Endothelial cell of umbilical vein (primary cell): ENCODE measurements around the gene TMEM150C. TPM values are rescaled to one million over a fixed set of nuclear protein-coding genes. Genes with fewer than 3 reads are reported as not detected.

ENCODE experiments used
- BruUV-seq: library from RNA; stranded (reverse); fragments of 400-500 nt; replicated peaks from 2 replicates; lab custom pipeline; 2021; lab: Mats Ljungman, UMichigan
- CTCF ChIA-PET: fragments of 300-600, 350-600 bp; sonication (Branson Sonifier 250); formaldehyde crosslinking; loops from one replicate; lab custom pipeline; 2021; ENCODE audit warnings: antibody characterized with exemption, inconsistent platforms; lab: Charles Lee
- POLR2A ChIA-PET: fragments of 300-600, 350-600 bp; sonication (Branson Sonifier 250); formaldehyde crosslinking; loops from one replicate; lab custom pipeline; 2021; ENCODE audit warnings: antibody characterized with exemption, inconsistent platforms; lab: Charles Lee
- DNase-seq: peaks from one replicate; pipeline ENCODE4 v3.0.0-alpha.2; 2011; ENCODE audit warnings: low read depth, low spot score
- FAIRE-seq: peaks from 2 replicates; lab custom pipeline; 2011; peaks lifted over from hg19 to GRCh38; lab: Jason Lieb, UNC
- H2AFZ ChIP-seq: 2 replicates; pipeline ENCODE4 v1.6.0; 2012; ENCODE audit warnings: low read depth, low read length, control low read depth, inconsistent platforms
- H3K27ac ChIP-seq: 2 replicates; pipeline ENCODE4 v1.5.1; 2011; ENCODE audit warnings: low read depth, mild to moderate bottlenecking, control low read depth, low read length, moderate library complexity; ENCODE audit not compliant: insufficient read depth
- H3K27me3 ChIP-seq, 2 experiments: 2 replicates each; pipeline versions ENCODE4 v1.6.0 to v1.6.1; 2011; ENCODE audit warnings: low read length in 2 of 2, mixed read lengths in 1 of 2; ENCODE audit not compliant: control insufficient read depth in 2 of 2, insufficient read depth in 2 of 2
- H3K36me3 ChIP-seq, 2 experiments: 2 replicates in 1 of 2; 3 replicates in 1 of 2; pipeline ENCODE4 v1.5.1; 2011; ENCODE audit warnings: low read length in 2 of 2, mild to moderate bottlenecking in 1 of 2, moderate library complexity in 1 of 2; ENCODE audit not compliant: control insufficient read depth in 2 of 2, insufficient read depth in 2 of 2; ENCODE audit errors: extremely low read depth in 1 of 2
- H3K4me1 ChIP-seq: 3 replicates; pipeline ENCODE4 v1.5.1; 2011; ENCODE audit warnings: mild to moderate bottlenecking, low read length; ENCODE audit not compliant: control insufficient read depth, insufficient read depth; ENCODE audit errors: extremely low read depth
- H3K4me2 ChIP-seq: 2 replicates; pipeline ENCODE4 v1.6.1; 2011; ENCODE audit warnings: low read length, control low read depth, mixed read lengths; ENCODE audit not compliant: insufficient read depth
- H3K4me3 ChIP-seq, 3 experiments: fragments of 200-600 bp in 1 of 3; sonication (generic), shearing (Covaris generic) in 1 of 3; replicated peaks in 1 of 3; 2 replicates each; pipeline ENCODE4 v1.5.1; 2011 to 2016; ENCODE audit warnings: control low read depth in 3 of 3, low read length in 3 of 3, mild to moderate bottlenecking in 2 of 3, inconsistent platforms in 1 of 3, low read depth in 1 of 3, moderate library complexity in 1 of 3; ENCODE audit not compliant: insufficient read depth in 1 of 3
- H3K79me2 ChIP-seq: 2 replicates; pipeline ENCODE4 v1.6.0; 2012; ENCODE audit warnings: low read length, inconsistent platforms; ENCODE audit not compliant: control insufficient read depth, insufficient read depth
- H3K9ac ChIP-seq: replicated peaks from 2 replicates; pipeline ENCODE3; 2011; ENCODE audit warnings: low read length, control low read depth; ENCODE audit not compliant: insufficient read depth; ENCODE audit errors: extremely low read depth
- H3K9me1 ChIP-seq: replicated peaks from 3 replicates; pipeline ENCODE4 v1.6.0; 2011; ENCODE audit warnings: mild to moderate bottlenecking, low read length; ENCODE audit not compliant: control insufficient read depth, insufficient read depth; ENCODE audit errors: extremely low read depth
- H3K9me3 ChIP-seq: replicated peaks from 2 replicates; pipeline ENCODE4 v1.5.1; 2012; ENCODE audit warnings: low read length, inconsistent platforms; ENCODE audit not compliant: control insufficient read depth, insufficient read depth
- H4K20me1 ChIP-seq: replicated peaks from 2 replicates; pipeline ENCODE3; 2011; ENCODE audit warnings: mild to moderate bottlenecking, low read length; ENCODE audit not compliant: control insufficient read depth, insufficient read depth; ENCODE audit errors: extremely low read depth
- CTCF ChIP-seq, 2 donors: IDR thresholded peaks; 1 replicate in 1 of 2; 2 replicates in 1 of 2; pipeline ENCODE4 v1.5.1; 2011; ENCODE audit warnings: low read length in 2 of 2, mild to moderate bottlenecking in 2 of 2, moderate library complexity in 2 of 2, control low read depth in 1 of 2, inconsistent platforms in 1 of 2, low read depth in 1 of 2; ENCODE audit not compliant: insufficient read depth in 1 of 2; ENCODE audit errors: extremely low read depth in 1 of 2
- EZH2 ChIP-seq: IDR thresholded peaks from 2 replicates; pipeline ENCODE4 v1.6.1; 2012; ENCODE audit warnings: borderline replicate concordance, low read depth, mild to moderate bottlenecking, moderate library complexity, low read length, inconsistent platforms; ENCODE audit not compliant: severe bottlenecking
- FOS ChIP-seq: IDR thresholded peaks from 2 replicates; pipeline ENCODE4 v1.6.1; 2011; ENCODE audit warnings: mild to moderate bottlenecking, low read length, moderate library complexity, borderline replicate concordance; ENCODE audit not compliant: insufficient read depth
- JUN ChIP-seq: IDR thresholded peaks from 2 replicates; pipeline ENCODE4 v1.6.1; 2011; ENCODE audit warnings: borderline replicate concordance, low read depth; ENCODE audit not compliant: insufficient read length, insufficient read depth
- MAX ChIP-seq: IDR thresholded peaks from 2 replicates; pipeline ENCODE4 v1.6.1; 2011; ENCODE audit not compliant: insufficient read depth, insufficient read length
- MYC ChIP-seq: IDR thresholded peaks from one replicate; pipeline ENCODE4 v1.6.1; 2011; ENCODE audit warnings: mild to moderate bottlenecking, low read depth, low read length
- POLR2AphosphoS5 ChIP-seq: IDR thresholded peaks from 2 replicates; pipeline ENCODE4 v1.6.1; 2012; ENCODE audit warnings: low read depth, mild to moderate bottlenecking, control low read depth, low read length, moderate library complexity; ENCODE audit not compliant: insufficient read depth
- dilution Hi-C: fragments of 300-500 bp; cut with MboI; formaldehyde crosslinking; loops from one replicate; pipeline ENCODE4 v1.15.0; 2019; ENCODE audit warnings: low sequenced_read_pairs; ENCODE audit not compliant: extremely low pct_ligation_motif_present
- intact Hi-C: fragments of 100-400 bp; cut with micrococcal nuclease; formaldehyde crosslinking; loops from one replicate; pipeline ENCODE4 v1.10.0; 2022
- polyA plus RNA-seq, 4 experiments: library from polyadenylated mRNA; depleted of rRNA in 3 of 4; stranded (reverse) in 3 of 4; unstranded in 1 of 4; fragments of >200 nt; gene quantifications; 2 replicates each; pipeline versions ENCODE4 v1.2.1 to v1.2.3, GENCODE V29; 2011 to 2012; ENCODE audit warnings: missing spikeins in 1 of 4
- total RNA-seq: library from RNA; stranded (reverse); gene quantifications from 2 replicates; pipeline ENCODE4 v1.2.3, GENCODE V29; 2021

Gene TMEM150C
- total and polyA plus RNA-seq, 2 donors (not counting 3 experiments of a cell fraction or from before 2014, with no cell fraction given): 4.1 to 6.6 TPM

GRCh38 chr4:82499738-82500434 is 61.9 kb downstream of the TMEM150C start:
- no peaks in the 10 kb centered on the region for H3K4me1 ChIP-seq
- no peak overlapping the region for H3K4me2 ChIP-seq
- no peaks in the 10 kb centered on the region for H3K36me3 ChIP-seq
- H2AFZ ChIP-seq: no peak overlapping the region
- dilution Hi-C loops: no loop called here
- no TSS peak for BruUV-seq
- no peak for TF ChIP-seq CTCF (IDR thresholded peaks at IDR 0.05; ENCODE audit: extremely low read depth in 1 of 2, insufficient read depth in 1 of 2, low read depth in 1 of 2, low read length in 2 of 2)
- no peak for TF ChIP-seq MAX
- TF ChIP-seq FOS: no peak
- no peak for TF ChIP-seq POLR2AphosphoS5
- TF ChIP-seq EZH2: no peak
- TF ChIP-seq MYC: no peak
- TF ChIP-seq JUN: no peak
- H3K27me3 ChIP-seq: no peaks in the 10 kb centered on the region
- H3K27ac ChIP-seq: no peak overlapping the region
- H3K9me3 ChIP-seq: no peaks in the 10 kb centered on the region
- no peak for DNase-seq
- FAIRE-seq: no peak
- POLR2A ChIA-PET: no interaction called here
- H4K20me1 ChIP-seq: no peaks in the 10 kb centered on the region
- H3K4me3 ChIP-seq: no peak overlapping the region
- H3K79me2 ChIP-seq: no peaks in the 10 kb centered on the region
- no peak overlapping the region for H3K9ac ChIP-seq
- H3K9me1 ChIP-seq: no peaks in the 10 kb centered on the region
- intact Hi-C loops: no loop called here
- CTCF ChIA-PET: interaction anchor here (1.4 to 2.2 kb wide), 2 partner anchors 10 to 239 kb away, joined by 10 read pairs; no protein-coding TSS in a partner anchor
